CD4-positive, alpha-beta T cell (primary cell): ENCODE results near the gene RAD21L1. TPM values are rescaled to one million over a fixed set of nuclear protein-coding genes. Genes with fewer than 3 reads are reported as not detected.

Experiments used
- ATAC-seq: fragments of 200-7000 bp; cut with Tn5 transposase; one replicate; pipeline ENCODE4 v1.10.0; 2022; ENCODE audit warnings: mild to moderate bottlenecking; ENCODE audit not compliant: poor library complexity
- CTCF ChIA-PET: fragments of 350-600 bp; sonication (Branson Sonifier 250); formaldehyde crosslinking; loops from one replicate; lab custom pipeline; 2021; ENCODE audit warnings: antibody characterized with exemption, inconsistent platforms; lab: Charles Lee
- POLR2A ChIA-PET: fragments of 350-600 bp; sonication (Branson Sonifier 250); formaldehyde crosslinking; loops from one replicate; lab custom pipeline; 2021; ENCODE audit warnings: antibody characterized with exemption, inconsistent platforms; lab: Charles Lee
- DNase-seq, 14 experiments: peaks; one replicate each; pipeline ENCODE4 v3.0.0-alpha.2; 2013 to 2020; ENCODE audit warnings: mixed read lengths in 2 of 14
- H3K27ac ChIP-seq, 2 donors: one replicate each; pipeline versions ENCODE4 v1.5.1 to v1.7.0; 2013; ENCODE audit warnings: low read length in 2 of 2, low read depth in 1 of 2, mild to moderate bottlenecking in 1 of 2
- H3K27me3 ChIP-seq, 2 experiments: 1 replicate in 1 of 2; 2 replicates in 1 of 2; pipeline versions ENCODE4 v1.6.1 to v1.7.0; 2013; ENCODE audit warnings: low read length in 2 of 2, control low read depth in 1 of 2, mild to moderate bottlenecking in 1 of 2, moderate library complexity in 1 of 2; ENCODE audit not compliant: insufficient read depth in 2 of 2, control insufficient read depth in 1 of 2
- H3K36me3 ChIP-seq: one replicate; pipeline ENCODE4 v1.6.1; 2013; ENCODE audit warnings: low read length, control low read depth; ENCODE audit not compliant: insufficient read depth
- H3K4me1 ChIP-seq: one replicate; pipeline ENCODE4 v1.6.1; 2013; ENCODE audit warnings: low read length, control low read depth; ENCODE audit not compliant: insufficient read depth
- H3K4me3 ChIP-seq: one replicate; pipeline ENCODE4 v1.5.1; 2013; ENCODE audit warnings: mild to moderate bottlenecking, low read length, moderate library complexity
- H3K9me3 ChIP-seq, 2 experiments: 1 replicate in 1 of 2; 2 replicates in 1 of 2; pipeline versions ENCODE4 v1.6.1 to v1.7.0; 2013; ENCODE audit warnings: low read length in 2 of 2, mild to moderate bottlenecking in 2 of 2, control low read depth in 1 of 2, moderate library complexity in 1 of 2; ENCODE audit not compliant: control insufficient read depth in 1 of 2, insufficient read depth in 1 of 2
- H3K27ac Mint-ChIP-seq: one replicate; pipeline ENCODE4 v1.8.0; 2020; ENCODE audit warnings: mixed read lengths
- H3K27me3 Mint-ChIP-seq: one replicate; pipeline ENCODE4 v1.8.0; 2021; ENCODE audit warnings: mixed read lengths
- H3K36me3 Mint-ChIP-seq: one replicate; pipeline ENCODE4 v1.8.0; 2021; ENCODE audit warnings: low read depth, mixed read lengths
- H3K4me1 Mint-ChIP-seq: one replicate; pipeline ENCODE4 v1.8.0; 2021; ENCODE audit warnings: low read depth, mixed read lengths
- H3K4me3 Mint-ChIP-seq: one replicate; pipeline ENCODE4 v1.8.0; 2020; ENCODE audit warnings: mild to moderate bottlenecking, mixed read lengths
- H3K9me3 Mint-ChIP-seq: one replicate; pipeline ENCODE4 v1.8.0; 2020; ENCODE audit warnings: mixed read lengths
- CTCF ChIP-seq: fragments of 200-600 bp; IDR thresholded peaks from one replicate; pipeline ENCODE4 v1.8.0; 2022; ENCODE audit warnings: antibody characterized with exemption, mild to moderate bottlenecking
- intact Hi-C, 2 experiments: fragments of 100-400 bp; cut with DNase I in 1 of 2; cut with micrococcal nuclease in 1 of 2; formaldehyde crosslinking; loops; one replicate each; pipeline versions ENCODE4 v1.15.1 to v1.9.0; 2023 to 2025; cut with DNase I, micrococcal nuclease
- total RNA-seq, 174 experiments: library from RNA in 2 of 174; stranded (reverse) in 2 of 174; gene quantifications; one replicate each; pipeline ENCODE4 v1.2.3 and lab custom pipeline; 2021 to 2026

RAD21L1 gene
- total RNA-seq, 2 experiments from 2014 or later = 0.58 TPM; not detected in 1

- DNase-seq (no peak), ATAC-seq (no peak)
- Mint-ChIP-seq H3K4me1 (peaks cover 61% of the 10 kb centered on the region), H3K4me3 (peak overlapping the region; percentile 90), H3K9me3 (no peaks in the 10 kb centered on the region), H3K36me3 (peaks cover 5% of the 10 kb centered on the region), H3K27ac (peak overlapping the region; percentile 90), H3K27me3 (no peaks in the 10 kb centered on the region)
- Histone ChIP-seq H3K4me3 (no peak overlapping the region), H3K27me3 (peaks cover 0 to 6% of the 10 kb centered on the region in 2 experiments), H3K36me3 (no peaks in the 10 kb centered on the region), H3K27ac (no peak overlapping the region), H3K4me1 (peaks cover 35% of the 10 kb centered on the region), H3K9me3 (peaks cover 0 to 5% of the 10 kb centered on the region in 2 experiments)
- CTCF ChIA-PET = interaction anchor here (0.9 kb wide), 1 partner anchor 39 kb away, joined by 4 read pairs; the partner anchor contains the start of gene RAD21L1
- POLR2A ChIA-PET = interaction anchor here (0.6 to 2.4 kb wide), 4 partner anchors 10 to 49 kb away, joined by 3 to 8 read pairs (median 3); partner anchors contain the start of gene RAD21L1
- intact Hi-C loops = loop anchor here (5.0 to 10.0 kb wide), 3 partner anchors 37 to 142 kb away; partner anchors contain the start of genes RAD21L1 (in 1 of the 2) and SDCBP2 (in 1 of the 2)
- no peak for TF ChIP-seq CTCF
These were observed 38.9 kb downstream of the RAD21L1 start for GRCh38 chr20:1264727-1265126.

GRCh38 chr20:1265226-1265915 lies 39.5 kb downstream of the RAD21L1 start:
- POLR2A ChIA-PET = interaction anchor here (0.6 to 2.7 kb wide), 11 partner anchors 10 to 202 kb away, joined by 3 to 13 read pairs (median 3); partner anchors contain the start of gene RAD21L1
- Mint-ChIP-seq H3K9me3 (no peaks in the 10 kb centered on the region), H3K4me1 (peaks cover 67% of the 10 kb centered on the region), H3K27ac (peak overlapping the region; percentile 90), H3K36me3 (peaks cover 5% of the 10 kb centered on the region), H3K4me3 (peak overlapping the region; percentile 90), H3K27me3 (no peaks in the 10 kb centered on the region)
- H3K36me3 ChIP-seq = no peaks in the 10 kb centered on the region
- H3K9me3 ChIP-seq = peaks cover 0 to 5% of the 10 kb centered on the region in 2 experiments
- peak overlapping the region; percentile 60 for H3K4me3 ChIP-seq
- DNase-seq = no peak
- TF ChIP-seq CTCF = no peak
- no peak for ATAC-seq
- CTCF ChIA-PET = interaction anchor here (0.8 to 0.9 kb wide), 3 partner anchors 27 to 202 kb away, joined by 3 to 4 read pairs (median 3); partner anchors contain the start of genes NSFL1C and RAD21L1
- peaks cover 35% of the 10 kb centered on the region for H3K4me1 ChIP-seq
- H3K27me3 ChIP-seq = peaks cover 0 to 6% of the 10 kb centered on the region in 2 experiments
- intact Hi-C loops = loop anchor here (5.0 to 10.0 kb wide), 3 partner anchors 38 to 143 kb away; partner anchors contain the start of genes RAD21L1 (in 1 of the 2) and SDCBP2 (in 1 of the 2)
- peak overlapping the region; percentile 50 to 72 for H3K27ac ChIP-seq

GRCh38 chr20:1265916-1266166 lies 40.0 kb downstream of the RAD21L1 start:
- ATAC-seq = no peak
- peak overlapping the region; percentile 60 for H3K4me3 ChIP-seq
- ChIA-PET CTCF (interaction anchor here (0.8 to 1.6 kb wide), 3 partner anchors 28 to 201 kb away, joined by 3 to 4 read pairs (median 3); partner anchors contain the start of genes NSFL1C and RAD21L1), POLR2A (interaction anchor here (0.7 to 2.7 kb wide), 10 partner anchors 10 to 201 kb away, joined by 3 to 13 read pairs (median 4); partner anchors contain the start of gene RAD21L1)
- Mint-ChIP-seq H3K4me1 (peaks cover 71% of the 10 kb centered on the region), H3K36me3 (peaks cover 5% of the 10 kb centered on the region), H3K4me3 (peak overlapping the region; percentile 90), H3K27me3 (no peaks in the 10 kb centered on the region), H3K9me3 (no peaks in the 10 kb centered on the region), H3K27ac (peak overlapping the region; percentile 90)
- DNase-seq = no peak
- no peak for TF ChIP-seq CTCF
- H3K9me3 ChIP-seq = peaks cover 0 to 5% of the 10 kb centered on the region in 2 experiments
- intact Hi-C loops = loop anchor here (1.0 to 10.0 kb wide), 6 partner anchors 19 to 144 kb away; partner anchors contain the start of genes RAD21L1 (in 2 of the 2) and SDCBP2 (in 1 of the 2)
- peak overlapping the region; percentile 50 to 72 for H3K27ac ChIP-seq
- peaks cover 35% of the 10 kb centered on the region for H3K4me1 ChIP-seq
- no peaks in the 10 kb centered on the region for H3K36me3 ChIP-seq
- H3K27me3 ChIP-seq = peaks cover 0 to 2% of the 10 kb centered on the region in 2 experiments
